NCI-H1436 treated with DMSO at 0.1 percent for 48 hours (cell line): ENCODE data around the gene SYT12.
"Not testable (repeated sequence)": the region's sequence is repeated elsewhere in the genome, so short reads cannot be mapped to it uniquely, and the experiment has no call there.

ENCODE experiments used
- DNase-seq: peaks from one replicate; lab custom pipeline; 2025; lab: John Stamatoyannopoulos, UW

SYT12 gene

DNA sequence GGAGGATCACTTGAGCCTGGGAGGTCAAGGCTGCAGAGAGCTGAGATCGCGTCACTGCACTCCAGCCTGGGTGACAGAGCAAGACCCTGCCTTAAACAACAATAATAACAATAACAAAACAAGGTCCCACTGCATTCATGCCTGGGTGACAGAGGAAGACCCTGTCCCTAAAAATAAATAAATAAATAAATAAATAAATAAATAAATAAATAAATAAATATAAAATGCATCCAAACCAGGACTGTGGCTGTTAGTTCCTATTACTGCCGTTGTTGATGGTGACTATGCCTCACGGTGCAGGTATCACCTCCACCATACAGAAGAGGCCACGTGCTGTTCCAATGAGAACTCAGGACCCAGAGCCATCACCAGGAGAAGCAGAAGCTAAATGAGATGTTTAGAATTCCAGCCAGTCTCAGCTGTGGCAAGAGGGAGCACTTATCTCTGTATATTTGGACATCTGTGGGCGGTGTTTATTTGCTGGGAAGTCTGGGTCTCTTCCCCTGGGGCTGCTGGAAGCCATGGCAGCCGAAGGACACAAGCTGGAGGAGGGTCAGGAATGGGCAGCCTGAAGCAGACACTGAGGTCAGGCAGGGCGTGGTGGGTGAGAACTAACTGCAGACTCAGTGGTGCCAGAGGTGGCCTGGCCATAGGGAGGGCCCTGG is 26.2 kb upstream of the SYT12 start:
- no peak for DNase-seq

DNA sequence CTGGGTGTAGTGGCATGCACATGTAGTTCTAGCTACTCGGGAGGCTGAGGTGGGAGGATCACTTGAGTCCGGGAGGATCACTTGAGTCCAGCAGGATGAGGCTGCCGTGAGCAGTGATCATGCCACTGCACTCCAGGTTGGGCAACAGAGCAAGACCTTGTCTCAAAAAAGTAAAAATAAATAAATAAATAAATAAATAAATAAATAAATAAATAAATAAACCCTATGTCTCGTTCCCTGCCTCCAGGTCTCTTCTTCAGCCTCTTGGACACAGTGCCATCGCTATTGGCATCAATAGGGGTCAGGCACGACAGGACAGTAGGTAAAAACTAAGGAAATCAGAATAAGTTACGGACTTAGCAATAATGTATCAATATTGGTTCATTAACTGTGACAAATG is 23.4 kb upstream of the SYT12 start:
- DNase-seq: no peak

DNA sequence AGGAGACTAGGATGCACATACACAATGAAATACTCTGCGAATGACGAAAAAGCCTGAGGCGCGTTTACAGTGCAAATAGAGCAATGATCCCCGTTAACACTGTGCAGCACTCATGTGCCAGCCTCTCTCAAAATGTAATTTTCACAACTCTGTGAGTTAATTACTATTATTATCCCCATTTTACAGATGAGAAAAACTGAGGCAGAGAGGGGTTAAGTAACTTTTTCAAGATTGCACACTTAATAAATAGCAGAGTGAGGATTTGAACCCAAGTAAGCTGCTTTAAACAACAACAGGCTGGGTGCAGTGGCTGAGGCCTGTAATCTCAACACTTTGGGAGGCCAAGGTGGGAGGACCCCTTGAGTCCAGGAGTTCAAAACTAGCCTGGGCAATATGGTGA is 21.6 kb upstream of the SYT12 start:
- no peak for DNase-seq

DNA sequence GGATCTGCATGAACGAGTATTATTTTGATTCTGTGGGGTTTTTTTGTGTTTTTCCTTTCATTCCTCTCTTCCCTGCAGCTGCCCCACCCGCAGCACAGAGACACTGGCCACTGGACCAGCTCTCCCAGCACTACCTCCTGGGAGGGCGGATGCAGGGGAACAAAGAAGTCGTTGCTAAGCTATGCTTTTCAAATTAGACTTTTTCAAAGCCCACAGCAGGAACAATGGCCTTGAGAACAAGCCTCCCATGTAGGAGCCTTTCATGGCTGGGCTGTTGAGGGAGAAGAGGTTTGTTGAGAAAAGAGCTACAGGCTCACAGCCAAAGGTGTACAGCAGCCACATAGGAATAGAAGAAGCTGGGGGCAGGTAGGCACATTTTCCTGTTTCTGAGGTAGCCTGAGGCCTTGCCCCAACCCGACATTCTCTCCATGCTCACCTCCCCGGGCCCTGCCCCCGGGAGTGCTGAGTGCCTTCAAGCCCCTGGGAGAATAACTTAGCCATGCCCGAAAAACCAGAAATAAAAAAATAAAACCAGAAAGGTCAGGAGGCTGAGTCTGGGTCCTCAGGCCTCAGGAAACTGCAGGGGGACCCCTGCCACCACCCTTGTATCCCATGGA is 20.5 kb upstream of the SYT12 start:
- no peak for DNase-seq

DNA sequence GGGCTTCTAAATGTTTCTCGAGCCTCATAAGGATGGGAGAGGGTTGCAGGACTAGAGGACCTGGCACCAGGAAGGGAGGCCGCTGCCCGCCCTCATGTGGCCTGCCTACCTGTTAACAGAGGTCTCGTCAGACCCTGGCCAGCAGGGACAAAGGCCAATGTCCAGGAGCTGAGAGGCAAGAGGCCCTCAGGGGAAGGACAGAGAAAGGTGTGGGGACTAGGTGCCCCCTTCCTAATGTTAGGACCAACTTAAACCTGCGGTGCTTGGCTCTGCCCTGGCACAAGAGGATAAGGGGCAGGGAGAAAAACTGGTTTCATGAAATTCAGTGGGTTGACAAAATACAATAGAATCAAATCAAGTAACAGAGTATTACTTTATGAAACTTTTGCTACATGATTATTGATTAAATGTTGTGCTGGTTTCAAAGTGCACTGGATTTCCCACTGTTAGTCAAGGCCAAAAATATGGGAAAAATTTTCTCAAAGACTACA is 20.0 kb upstream of the SYT12 start:
- no peak for DNase-seq

DNA sequence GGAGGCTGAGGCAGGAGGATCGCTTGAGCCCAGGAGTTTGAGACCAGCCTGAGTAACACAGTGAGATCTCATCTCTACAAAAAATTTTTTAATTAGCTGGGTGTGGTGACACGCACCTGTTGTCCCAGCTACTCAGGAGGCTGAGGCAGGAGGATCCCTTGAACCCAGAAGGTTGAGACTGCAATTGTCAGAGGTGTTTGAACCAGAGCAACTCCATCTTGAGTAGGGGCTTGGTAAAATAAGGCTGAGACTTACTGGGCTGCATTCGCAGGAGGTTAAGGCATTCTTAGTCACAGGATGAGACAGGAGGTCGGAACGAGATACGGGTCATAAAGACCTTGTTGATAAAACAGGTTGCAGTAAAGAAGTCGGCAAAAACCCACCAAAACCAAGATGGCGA is 17.7 kb upstream of the SYT12 start:
- not testable (repeated sequence) for DNase-seq

DNA sequence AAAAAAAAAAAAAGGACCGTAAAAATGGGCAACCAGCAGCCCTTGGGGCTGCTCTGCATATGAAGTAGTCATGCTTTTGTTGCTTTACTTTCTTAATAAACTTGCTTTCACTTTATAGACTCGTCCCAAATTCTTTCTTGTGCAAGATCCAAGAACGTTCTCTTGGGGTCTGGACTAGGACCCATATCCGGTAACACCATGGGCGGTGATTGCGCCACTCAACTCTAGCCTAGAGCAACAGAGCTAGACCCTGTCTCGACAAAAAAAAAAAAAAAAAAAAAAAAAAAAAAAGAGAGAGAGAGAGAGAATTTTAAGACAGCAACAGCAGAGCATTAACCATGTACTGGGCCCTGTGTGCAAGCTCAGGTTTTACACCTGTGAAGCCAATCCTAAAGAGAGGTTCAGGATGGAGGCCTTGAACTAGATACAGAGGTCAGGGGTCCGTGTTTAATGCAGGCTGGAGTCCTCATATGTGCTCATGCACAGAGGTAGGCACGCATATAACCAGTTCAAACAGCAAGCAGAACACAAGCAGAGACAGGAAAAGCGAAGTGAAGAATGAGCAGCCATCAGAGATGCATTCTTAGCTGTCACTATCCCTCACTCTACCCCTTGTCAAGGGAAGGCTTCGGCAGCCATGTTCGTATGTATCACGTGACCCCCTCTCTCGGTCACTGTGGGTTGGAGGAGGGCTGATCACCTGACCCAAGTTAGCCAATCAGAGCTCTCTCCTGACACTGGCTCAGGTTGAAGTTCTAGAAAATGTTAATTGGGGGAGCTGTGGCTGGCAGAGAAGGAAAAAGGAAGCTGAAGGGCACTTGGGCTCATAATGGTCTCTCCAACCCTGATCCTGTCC is 16.7 kb upstream of the SYT12 start:
- DNase-seq: no peak

DNA sequence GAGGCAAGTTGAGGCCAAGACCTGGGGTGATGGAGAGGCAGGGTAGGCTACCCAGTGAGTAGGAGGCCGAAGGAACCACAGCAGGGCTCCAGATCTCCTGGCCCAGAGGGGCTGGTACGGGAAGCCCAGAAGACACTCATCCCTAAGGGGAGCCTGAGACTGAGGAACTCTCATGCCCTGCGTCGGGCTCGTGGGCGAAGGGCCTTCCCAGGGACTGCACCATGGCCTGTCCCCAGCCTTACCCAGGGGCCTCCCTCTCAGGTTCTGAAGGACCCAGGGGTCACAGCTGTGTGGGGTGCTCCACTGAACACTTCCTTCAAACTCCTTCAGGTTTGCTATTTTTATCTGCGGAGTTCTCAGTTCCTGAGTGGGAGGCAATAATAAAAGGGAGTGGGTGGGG is 15.8 kb upstream of the SYT12 start:
- no peak for DNase-seq

DNA sequence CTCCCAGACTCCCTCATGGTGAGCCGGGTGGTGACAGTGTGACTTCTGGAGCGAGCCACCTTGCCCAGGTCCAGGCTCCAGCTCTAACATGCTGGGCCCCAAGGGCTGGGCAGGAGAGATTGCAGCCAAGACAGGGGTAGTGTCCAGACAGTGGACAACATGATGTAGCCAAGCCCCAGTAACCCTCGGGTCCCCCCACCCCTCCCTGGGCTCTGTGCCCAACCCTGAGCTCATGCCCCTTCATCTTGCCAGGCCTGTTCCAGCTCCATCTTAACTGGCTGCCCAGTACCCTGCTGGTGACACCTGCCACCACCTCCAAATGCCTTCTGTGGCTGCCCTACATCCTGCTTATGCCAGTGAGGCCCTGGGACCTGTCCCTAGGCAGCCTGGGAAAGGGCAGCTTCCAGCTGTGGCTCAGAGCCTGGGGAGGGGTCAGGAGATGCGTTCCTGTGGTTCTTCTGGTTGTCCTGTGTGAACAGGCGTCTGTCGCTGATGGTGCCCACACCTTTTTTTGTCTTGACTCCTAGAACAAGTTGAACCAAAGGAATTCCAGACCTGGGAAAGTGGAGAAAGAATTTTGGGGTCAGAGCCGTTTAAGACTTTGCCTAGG is 12.5 kb upstream of the SYT12 start:
- no peak for DNase-seq

DNA sequence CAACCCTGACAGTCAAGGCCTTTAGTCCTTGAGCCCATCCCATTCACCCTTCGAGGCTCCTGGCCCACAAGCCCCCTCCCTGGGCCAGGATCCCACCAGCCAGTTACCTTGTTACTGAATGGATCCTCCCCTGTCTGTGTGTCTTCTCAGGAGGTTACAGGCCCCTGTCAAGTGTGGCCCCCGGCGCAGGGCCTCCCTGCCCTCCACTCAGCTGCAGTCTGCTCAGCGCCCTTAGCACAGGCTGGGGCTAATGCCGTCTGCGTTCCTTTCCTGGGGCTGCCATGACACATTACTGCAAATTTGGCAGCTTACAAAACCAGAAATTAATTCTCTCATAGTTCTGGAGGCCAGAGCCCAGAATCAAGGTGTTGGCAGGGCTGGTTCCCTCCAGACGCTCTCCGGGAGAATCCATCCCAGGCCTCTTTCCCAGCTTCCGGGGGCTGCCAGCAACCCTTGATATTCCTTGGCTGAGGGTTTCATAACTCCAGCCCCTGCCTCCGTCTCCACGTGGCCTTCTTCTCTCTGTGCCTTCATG is 9.4 kb upstream of the SYT12 start:
- no peak for DNase-seq

DNA sequence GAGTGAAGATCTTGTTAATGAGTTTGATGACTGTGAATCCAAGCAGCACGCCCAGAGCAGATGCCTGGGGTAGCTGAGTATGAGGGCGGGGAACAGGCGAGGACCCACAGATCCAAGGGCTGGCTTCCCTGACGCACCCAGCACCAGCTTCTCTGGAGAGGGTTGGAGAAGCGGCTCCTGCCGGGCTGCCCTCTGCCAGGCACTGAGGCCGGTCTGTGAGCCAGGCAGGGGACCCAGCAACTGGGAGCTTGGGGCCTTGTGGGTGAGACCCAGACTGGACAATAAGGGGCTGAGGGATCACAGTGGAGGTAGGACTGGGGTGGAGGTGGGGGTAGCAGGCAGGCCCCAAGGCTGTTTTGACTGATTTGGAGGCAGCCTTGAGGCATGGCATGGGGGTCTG is 8.6 kb upstream of the SYT12 start:
- DNase-seq: no peak

DNA sequence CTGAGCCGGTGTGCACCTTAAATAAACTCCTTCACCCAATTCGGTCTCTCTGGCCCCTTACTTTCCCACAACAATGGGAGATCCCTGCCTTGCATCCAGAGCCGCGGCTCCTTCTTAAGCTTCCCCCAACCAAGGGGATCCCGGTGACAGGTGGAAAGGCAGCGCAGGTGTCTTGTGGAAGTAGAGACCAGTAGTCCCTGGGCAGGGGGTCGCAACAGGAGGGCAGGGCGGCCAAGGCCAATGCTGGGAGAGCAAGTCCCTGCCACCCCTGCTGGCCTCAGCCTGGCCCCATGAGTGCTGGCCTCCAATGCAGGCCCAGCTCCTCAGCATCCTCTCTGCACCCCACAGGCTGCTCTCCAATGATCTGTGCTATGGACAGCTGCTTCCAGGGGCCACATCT is 7.9 kb upstream of the SYT12 start:
- DNase-seq: no peak

DNA sequence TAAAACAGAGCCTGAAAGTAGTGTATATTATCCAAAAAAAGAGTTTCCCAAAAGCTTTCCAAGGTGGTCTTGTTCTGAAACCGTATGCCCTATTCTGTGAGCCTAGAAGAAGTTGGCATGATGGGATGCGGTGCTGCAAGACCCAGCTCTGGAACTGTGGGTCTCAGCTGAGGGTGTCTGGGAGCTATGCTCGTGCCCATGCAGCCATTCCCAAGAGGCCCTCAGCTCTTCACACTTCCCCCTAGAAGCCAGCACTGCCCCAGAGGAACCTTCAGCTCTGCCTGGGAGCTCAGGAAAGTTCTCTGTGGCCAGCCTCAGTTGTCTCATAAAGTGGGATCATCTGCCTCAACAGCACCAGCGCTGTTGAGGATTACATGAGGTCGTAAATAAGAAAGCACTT is 6.4 kb upstream of the SYT12 start:
- DNase-seq: no peak

DNA sequence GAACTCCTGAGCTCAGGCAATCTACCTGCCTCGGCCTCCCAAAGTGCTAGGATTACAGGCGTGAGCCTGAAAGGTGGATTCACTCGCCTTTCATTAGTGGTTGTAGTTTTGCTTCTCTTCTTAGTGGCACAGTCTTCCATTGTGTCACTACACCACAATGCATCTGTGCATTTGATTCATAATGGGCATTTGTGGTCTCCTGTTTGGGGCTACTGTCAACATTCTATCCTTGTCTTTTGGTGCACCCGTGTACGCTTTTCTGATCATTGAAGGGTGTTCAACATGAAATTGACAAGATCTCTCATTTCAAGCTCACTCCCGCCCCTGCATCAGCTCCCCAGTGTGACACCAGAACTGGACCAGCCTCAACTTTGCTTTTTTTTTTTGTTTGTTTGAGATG is 2.0 kb upstream of the SYT12 start:
- no peak for DNase-seq

DNA sequence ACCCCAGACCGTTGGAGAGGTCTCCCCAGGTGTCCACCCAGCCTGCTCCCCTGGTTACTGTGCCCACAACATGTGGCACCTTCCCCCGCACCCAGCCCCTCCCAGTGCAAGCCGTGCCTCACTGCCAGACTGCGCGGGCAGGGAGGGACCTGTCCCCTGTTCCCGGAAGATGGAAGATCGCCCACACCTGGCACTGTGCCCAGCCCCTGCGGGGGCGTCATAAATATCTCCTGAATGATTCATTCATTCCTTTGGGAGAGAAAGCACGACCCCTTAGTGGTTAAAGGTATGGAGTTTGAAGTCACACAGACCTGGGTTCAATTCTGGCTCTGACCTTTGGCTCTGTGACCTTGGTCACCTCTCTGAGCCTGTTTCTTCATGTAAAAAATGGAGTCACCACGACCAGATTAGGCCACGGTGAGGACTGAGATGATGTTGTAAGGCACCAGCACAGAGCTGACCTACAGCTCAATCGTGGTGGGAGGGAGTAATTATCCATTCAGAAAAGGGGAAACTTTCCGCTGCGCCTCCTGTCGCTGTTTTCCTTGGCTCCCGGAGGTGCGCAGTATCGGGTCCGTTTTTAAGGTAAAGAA is 497 bp upstream of the SYT12 start:
- DNase-seq: no peak

DNA sequence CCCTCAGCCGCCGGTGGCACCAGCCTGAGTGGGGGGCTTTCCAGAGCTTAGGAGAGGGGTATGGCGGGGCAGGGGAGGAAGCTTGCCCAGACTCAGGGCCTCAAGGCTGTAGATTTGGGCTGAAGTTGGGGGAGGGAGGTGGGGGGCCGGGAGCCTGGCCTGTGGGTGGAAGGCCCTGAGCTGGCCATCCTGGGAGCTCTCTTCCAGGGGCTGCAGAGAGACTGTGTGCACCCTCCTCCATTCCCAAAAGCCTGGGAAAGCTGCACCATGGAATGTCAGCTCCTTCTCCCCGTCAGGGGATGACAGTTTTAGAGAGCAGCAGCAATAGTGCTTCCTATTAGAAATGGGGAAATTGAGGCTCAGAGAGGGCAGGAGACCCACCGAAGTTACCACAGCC is 1.0 kb downstream of the SYT12 start:
- DNase-seq: no peak

DNA sequence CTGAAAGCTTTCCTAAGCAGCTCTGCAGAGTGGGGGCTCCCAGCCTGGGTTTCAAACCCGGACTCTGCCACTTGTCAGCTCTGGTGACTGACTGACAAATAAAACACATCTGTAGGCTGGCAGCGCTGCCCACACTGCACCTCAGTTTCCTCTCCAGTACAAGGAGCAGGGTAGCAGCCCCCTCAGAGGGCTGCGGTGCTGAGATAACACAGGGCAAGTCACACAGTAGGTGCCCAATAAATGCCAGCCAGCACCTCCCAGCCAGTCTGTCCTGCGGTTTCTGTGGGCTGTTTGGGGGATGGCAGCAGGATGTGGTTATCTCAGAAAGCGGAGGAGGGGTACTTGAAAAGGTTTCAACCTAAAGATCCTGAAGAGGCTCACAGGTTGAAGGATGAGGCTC is 1.5 kb downstream of the SYT12 start:
- no peak for DNase-seq

DNA sequence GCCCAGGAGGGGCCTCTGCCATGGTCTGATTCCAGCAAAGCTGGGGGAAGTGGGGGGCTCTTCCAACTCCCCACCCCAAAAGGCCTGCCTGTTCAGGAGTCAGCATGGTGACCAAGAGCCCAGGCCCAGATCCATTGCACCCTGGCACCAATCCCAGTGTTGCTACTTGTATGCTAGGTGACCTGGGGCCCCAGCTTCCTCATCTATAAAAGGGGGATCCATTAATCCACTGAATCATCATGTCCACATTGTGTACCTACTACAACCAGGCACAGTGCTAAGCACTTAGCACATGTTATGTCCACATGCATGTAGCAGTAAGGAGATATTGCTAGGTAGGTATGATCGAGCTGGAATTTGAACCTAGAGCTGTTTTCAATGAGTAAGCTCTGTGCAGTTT is 2.0 kb downstream of the SYT12 start:
- no peak for DNase-seq

DNA sequence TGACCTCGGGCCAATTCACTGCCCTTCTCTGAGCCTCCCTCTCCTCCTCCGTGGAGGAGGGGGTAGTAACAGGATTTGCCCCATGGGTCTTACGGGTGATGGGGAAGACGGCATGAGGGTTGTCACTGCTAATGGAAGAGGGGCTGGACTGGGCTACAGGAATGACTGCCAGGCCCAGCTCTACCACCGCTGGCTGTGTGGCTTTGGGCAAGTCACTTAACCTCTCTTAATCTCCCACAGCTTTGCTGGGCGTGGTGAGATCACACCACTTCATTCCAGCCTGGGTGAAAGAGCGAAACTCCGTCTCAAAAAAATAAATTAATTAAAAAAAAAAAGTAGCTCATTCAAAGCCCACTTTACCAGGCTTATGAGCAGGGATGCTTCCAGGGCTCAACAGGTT is 2.8 kb downstream of the SYT12 start:
- no peak for DNase-seq

DNA sequence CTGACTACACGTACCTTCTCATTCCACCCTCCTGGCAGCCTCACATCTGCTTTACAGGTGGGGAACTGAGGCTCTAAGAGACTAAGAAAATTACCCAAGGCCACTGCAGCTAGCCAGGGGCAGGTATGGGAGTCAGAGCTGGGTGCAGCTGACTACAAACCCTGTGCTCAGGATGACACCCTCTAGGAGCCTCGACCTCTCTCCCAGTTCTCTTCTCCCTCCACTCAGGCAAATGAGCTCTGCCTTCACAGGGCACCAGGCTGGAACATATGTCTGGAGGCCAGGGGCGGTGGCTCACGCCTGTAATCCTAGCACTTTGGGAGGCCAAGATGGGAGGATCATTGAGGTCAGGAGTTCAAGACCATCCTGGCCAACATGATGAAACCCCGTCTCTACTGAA is 4.0 kb downstream of the SYT12 start:
- DNase-seq: no peak

DNA sequence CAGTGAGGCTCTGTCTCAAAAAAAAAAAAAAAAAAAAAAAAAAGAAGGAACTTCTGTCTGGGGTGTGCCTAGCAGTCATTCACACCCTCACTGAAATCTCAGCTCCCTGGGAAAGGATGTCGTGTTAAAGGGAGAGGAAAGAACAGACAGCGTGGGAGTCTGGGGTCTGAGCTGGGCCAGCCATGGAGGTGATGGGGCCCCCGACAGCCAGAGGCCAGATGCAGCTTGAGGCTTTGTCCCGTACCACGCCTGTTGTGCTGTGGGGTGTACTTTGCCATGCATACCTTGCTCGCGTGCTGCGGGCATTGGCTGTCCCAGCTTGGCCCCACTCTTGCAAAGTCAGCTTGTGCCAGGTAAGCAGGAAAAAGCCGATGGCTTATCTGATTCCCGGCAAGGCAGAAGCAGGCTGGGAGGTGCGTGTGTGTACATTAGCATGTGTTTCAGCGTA is 4.6 kb downstream of the SYT12 start:
- no peak for DNase-seq

DNA sequence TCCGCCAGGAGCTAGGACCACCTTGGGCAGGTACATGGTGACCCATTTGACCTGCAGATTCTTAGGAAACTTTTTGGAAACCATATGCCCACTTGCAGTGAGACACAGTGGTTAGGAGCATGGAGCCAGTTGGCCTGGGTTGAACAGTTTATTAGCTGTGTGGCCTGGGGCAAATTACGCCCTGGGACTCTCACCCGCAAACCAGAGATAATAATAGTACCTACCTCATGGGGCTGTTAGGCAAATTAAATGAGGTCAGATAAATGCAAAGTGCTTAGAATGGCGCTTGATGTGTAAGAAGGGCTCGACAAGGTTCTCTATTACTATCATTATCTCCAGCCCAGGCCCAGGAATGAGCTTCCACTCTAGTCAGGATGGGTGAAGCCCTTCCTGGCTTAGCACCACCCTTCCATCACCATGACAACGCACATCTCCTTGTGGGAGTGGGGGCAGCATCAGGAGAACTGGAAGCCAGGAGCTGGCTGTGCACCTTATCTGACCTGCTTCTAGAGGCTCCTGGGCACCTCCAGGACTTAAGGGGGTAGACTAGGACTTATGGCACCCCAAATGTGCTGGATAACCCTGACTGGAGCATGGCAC is 5.1 kb downstream of the SYT12 start:
- no peak for DNase-seq
